HepG2 (cell line): Measurements from ENCODE around the gene FNDC7. TPM values are rescaled to one million over a fixed set of nuclear protein-coding genes. Genes with fewer than 3 reads are reported as not detected.

Experiments used
- ELF3 ChIP-seq: IDR thresholded peaks from 2 replicates; pipeline ENCODE4 v1.6.1; 2016; ENCODE audit warnings: missing genetic modification reagents, missing compliant biosample characterization
- ESRRA ChIP-seq: sonication (generic); formaldehyde crosslinking; IDR thresholded peaks from 2 replicates; pipeline ENCODE4 v1.5.1; 2020; ENCODE audit warnings: mild to moderate bottlenecking, low read depth, missing genetic modification reagents
- FOSL1 ChIP-seq: sonication (generic); formaldehyde crosslinking; IDR thresholded peaks from 2 replicates; pipeline ENCODE4 v1.9.0; 2021; ENCODE audit warnings: missing genetic modification reagents, borderline replicate concordance
- GZF1 ChIP-seq: sonication (generic); formaldehyde crosslinking; IDR thresholded peaks from 2 replicates; pipeline ENCODE4 v1.5.1; 2020; ENCODE audit warnings: mild to moderate bottlenecking, missing genetic modification reagents
- HDAC6 ChIP-seq: fragments of 200-600 bp; sonication (generic); IDR thresholded peaks from 2 replicates; pipeline ENCODE4 v1.7.0; 2017; ENCODE audit warnings: mild to moderate bottlenecking, antibody characterized with exemption, low read length, low read depth
- HOXA7 ChIP-seq: sonication (generic); formaldehyde crosslinking; IDR thresholded peaks from 2 replicates; pipeline ENCODE4 v1.8.1; 2022; ENCODE audit warnings: mild to moderate bottlenecking, missing genetic modification reagents, moderate library complexity
- ISX ChIP-seq: sonication (generic); formaldehyde crosslinking; conservative IDR thresholded peaks from 2 replicates; pipeline ENCODE4 v1.5.0; 2020; ENCODE audit warnings: missing genetic modification reagents
- JUND ChIP-seq: sonication (generic); formaldehyde crosslinking; IDR thresholded peaks from 2 replicates; pipeline ENCODE4 v1.8.0; 2022; ENCODE audit warnings: mild to moderate bottlenecking, missing genetic modification reagents
- KMT2B ChIP-seq: IDR thresholded peaks from 2 replicates; pipeline ENCODE4 v1.6.1; 2016; ENCODE audit warnings: missing genetic modification reagents, missing compliant biosample characterization
- MYC ChIP-seq: sonication (generic); formaldehyde crosslinking; IDR thresholded peaks from 2 replicates; pipeline ENCODE4 v1.9.0; 2021; ENCODE audit warnings: missing genetic modification reagents, borderline replicate concordance
- POGZ ChIP-seq: sonication (generic); formaldehyde crosslinking; IDR thresholded peaks from 2 replicates; pipeline ENCODE4 v1.4.0; 2020; ENCODE audit warnings: mild to moderate bottlenecking, missing genetic modification reagents
- SMC3 ChIP-seq: IDR thresholded peaks from 2 replicates; pipeline ENCODE4 v1.6.1; 2011; ENCODE audit warnings: low read length, improper control_type of control experiment
- ZBTB21 ChIP-seq: sonication (generic); formaldehyde crosslinking; IDR thresholded peaks from 2 replicates; pipeline ENCODE4 v1.4.0; 2020; ENCODE audit warnings: missing genetic modification reagents
- ZNF121 ChIP-seq: sonication (generic); formaldehyde crosslinking; IDR thresholded peaks from 2 replicates; pipeline ENCODE4 v1.5.0; 2020; ENCODE audit warnings: mild to moderate bottlenecking, missing genetic modification reagents
- ZNF160 ChIP-seq: sonication (generic); formaldehyde crosslinking; IDR thresholded peaks from 2 replicates; pipeline ENCODE4 v1.8.0; 2022; ENCODE audit warnings: mild to moderate bottlenecking, inconsistent platforms, missing genetic modification reagents
- ZNF234 ChIP-seq: sonication (generic); formaldehyde crosslinking; conservative IDR thresholded peaks from 2 replicates; pipeline ENCODE4 v1.5.1; 2020; ENCODE audit warnings: mild to moderate bottlenecking, missing genetic modification reagents
- ZNF496 ChIP-seq: sonication (generic); formaldehyde crosslinking; IDR thresholded peaks from 2 replicates; pipeline ENCODE4 v1.8.1; 2023; ENCODE audit warnings: mild to moderate bottlenecking, moderate library complexity, missing genetic modification reagents; ENCODE audit not compliant: insufficient replicate concordance
- ZNF547 ChIP-seq: sonication (generic); formaldehyde crosslinking; IDR thresholded peaks from 2 replicates; pipeline ENCODE4 v1.5.1; 2020; ENCODE audit warnings: mild to moderate bottlenecking, missing genetic modification reagents
- ZNF562 ChIP-seq: sonication (generic); formaldehyde crosslinking; IDR thresholded peaks from 2 replicates; pipeline ENCODE4 v1.8.0; 2022; ENCODE audit warnings: missing genetic modification reagents, borderline replicate concordance
- ZNF605 ChIP-seq: sonication (generic); formaldehyde crosslinking; IDR thresholded peaks from 2 replicates; pipeline ENCODE4 v1.8.0; 2022; ENCODE audit warnings: mild to moderate bottlenecking, missing genetic modification reagents
- ZNF615 ChIP-seq: sonication (generic); formaldehyde crosslinking; IDR thresholded peaks from 2 replicates; pipeline ENCODE4 v1.5.0; 2020; ENCODE audit warnings: mild to moderate bottlenecking, missing genetic modification reagents, borderline replicate concordance
- ZNF7 ChIP-seq: IDR thresholded peaks from 2 replicates; pipeline ENCODE4 v1.6.1; 2016; ENCODE audit warnings: missing biosample characterization, missing genetic modification reagents
- ZNF773 ChIP-seq: sonication (generic); formaldehyde crosslinking; IDR thresholded peaks from 2 replicates; pipeline ENCODE4 v1.4.0; 2020; ENCODE audit warnings: missing genetic modification reagents, borderline replicate concordance
- ZNF792 ChIP-seq: IDR thresholded peaks from 2 replicates; pipeline ENCODE4 v1.6.1; 2016
- polyA plus RNA-seq, 8 experiments: library from polyadenylated mRNA; depleted of rRNA in 3 of 8; stranded (reverse) in 7 of 8; unstranded in 1 of 8; fragments of >200 nt; fragmentation: Illumina TruSeq in 4 of 8; extraction: Trizol in 4 of 8; gene quantifications; 2 replicates each; pipeline versions ENCODE4 v1.2.1 to v1.2.3, GENCODE V29; 2011 to 2016; ENCODE audit warnings: low read depth in 4 of 8, missing spikeins in 1 of 8, mixed read lengths in 1 of 8; ENCODE audit not compliant: insufficient read depth in 1 of 8
- total RNA-seq, 5 experiments: library from RNA; depleted of rRNA; stranded (reverse); fragments of >200 nt; fragmentation: Illumina TruSeq; extraction: Trizol; gene quantifications; 2 replicates each; pipeline ENCODE4 v1.2.3, GENCODE V29; 2016; ENCODE audit warnings: low read depth in 1 of 5
- TF ChIP-seq, protein P1 (sequence below): sonication (generic); formaldehyde crosslinking; IDR thresholded peaks from 2 replicates; pipeline ENCODE4 v1.4.0; 2020; ENCODE audit warnings: mild to moderate bottlenecking, missing genetic modification reagents
- TF ChIP-seq, protein P2 (sequence below): sonication (generic); formaldehyde crosslinking; IDR thresholded peaks from 2 replicates; pipeline ENCODE4 v1.8.0; 2022; ENCODE audit warnings: mild to moderate bottlenecking, missing genetic modification reagents; ENCODE audit not compliant: insufficient replicate concordance
- TF ChIP-seq, protein P3 (sequence below): sonication (generic); formaldehyde crosslinking; IDR thresholded peaks from 2 replicates; pipeline ENCODE4 v1.5.1; 2020; ENCODE audit warnings: mild to moderate bottlenecking, missing genetic modification reagents, moderate library complexity
- TF ChIP-seq, protein P4 (sequence below): sonication (generic); formaldehyde crosslinking; IDR thresholded peaks from 2 replicates; pipeline ENCODE4 v1.4.0; 2020; ENCODE audit warnings: missing genetic modification reagents, borderline replicate concordance

Gene FNDC7
- total and polyA plus RNA-seq, 2 of the 13 experiments (the other 11 are each of a cell fraction or from before 2014, with no cell fraction given): 0.03 TPM; not detected in 1

DNA sequence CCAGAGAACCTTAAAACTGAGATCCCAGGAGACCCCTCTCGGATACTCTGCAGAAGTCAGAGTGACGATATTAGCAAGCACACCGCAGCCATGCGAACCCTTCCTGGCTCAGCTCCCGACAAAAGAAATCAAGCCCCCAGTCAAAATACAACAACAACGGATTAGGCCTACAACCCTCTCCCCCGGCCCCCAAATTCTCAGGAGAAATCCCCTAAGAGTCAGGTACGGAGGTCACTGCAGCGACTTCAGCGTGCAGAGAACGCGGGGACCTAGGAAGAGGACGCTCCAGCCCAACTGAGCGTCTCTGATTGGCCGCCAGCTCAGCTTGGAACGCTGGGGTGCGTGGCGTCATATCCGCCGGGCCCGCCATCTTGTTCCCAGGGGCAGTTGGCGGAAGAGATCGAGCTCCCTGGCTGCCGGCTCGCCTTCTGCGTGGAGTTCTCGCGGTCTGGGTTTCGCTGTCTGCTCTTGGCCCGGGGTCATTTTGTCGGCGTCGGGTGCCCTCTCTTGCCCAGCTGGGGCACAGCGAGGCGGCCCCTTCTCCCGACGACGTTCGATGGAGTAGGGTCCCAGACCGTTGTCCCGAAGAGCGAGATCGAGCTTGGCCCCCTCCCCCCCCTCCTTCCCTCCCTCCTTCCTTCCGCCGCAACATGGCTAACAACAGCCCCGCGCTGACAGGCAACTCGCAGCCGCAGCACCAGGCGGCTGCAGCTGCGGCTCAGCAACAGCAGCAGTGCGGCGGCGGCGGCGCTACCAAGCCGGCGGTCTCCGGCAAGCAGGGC lies 20.6 kb upstream of the FNDC7 start, which contains the start of gene PRPF38B (continued):
- TF ChIP-seq GZF1 (CRISPR knock-in tag): no peak
- TF ChIP-seq ELF3 (CRISPR knock-in tag): peak; percentile 65
- TF ChIP-seq POGZ (CRISPR knock-in tag): peak; percentile 100
- TF ChIP-seq ZBTB21 (CRISPR knock-in tag): no peak; the same call in 1 of the 2 replicates
- TF ChIP-seq KMT2B: peak; percentile 90
- TF ChIP-seq JUND (CRISPR knock-in tag): no peak
- TF ChIP-seq MYC: peak; percentile 82
- 0 out of 2 replicates have a peak, but pooled peaks have one; percentile 85 for TF ChIP-seq ZNF234 (CRISPR knock-in tag)
- TF ChIP-seq ZNF121: no peak
- no peak for TF ChIP-seq HDAC6
- 0 out of 2 replicates have a peak, but pooled peaks have one; percentile 9 for TF ChIP-seq HOXA7 (CRISPR knock-in tag)
- TF ChIP-seq ZNF562 (CRISPR knock-in tag): no peak
- no peak for TF ChIP-seq ZNF496 (CRISPR knock-in tag)
- TF ChIP-seq ZNF615 (CRISPR knock-in tag): peak; percentile 25; the same call in 1 of the 2 replicates
- TF ChIP-seq, protein P1, sequence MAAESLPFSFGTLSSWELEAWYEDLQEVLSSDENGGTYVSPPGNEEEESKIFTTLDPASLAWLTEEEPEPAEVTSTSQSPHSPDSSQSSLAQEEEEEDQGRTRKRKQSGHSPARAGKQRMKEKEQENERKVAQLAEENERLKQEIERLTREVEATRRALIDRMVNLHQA (CRISPR knock-in tag): no peak
- peak; percentile 90 for TF ChIP-seq ZNF605 (CRISPR knock-in tag)
- no peak; the same call in 1 of the 2 replicates for TF ChIP-seq ZNF547 (CRISPR knock-in tag)
- peak; percentile 32; the same call in 1 of the 2 replicates for TF ChIP-seq ZNF160
- no peak for TF ChIP-seq SMC3
- TF ChIP-seq, protein P2, sequence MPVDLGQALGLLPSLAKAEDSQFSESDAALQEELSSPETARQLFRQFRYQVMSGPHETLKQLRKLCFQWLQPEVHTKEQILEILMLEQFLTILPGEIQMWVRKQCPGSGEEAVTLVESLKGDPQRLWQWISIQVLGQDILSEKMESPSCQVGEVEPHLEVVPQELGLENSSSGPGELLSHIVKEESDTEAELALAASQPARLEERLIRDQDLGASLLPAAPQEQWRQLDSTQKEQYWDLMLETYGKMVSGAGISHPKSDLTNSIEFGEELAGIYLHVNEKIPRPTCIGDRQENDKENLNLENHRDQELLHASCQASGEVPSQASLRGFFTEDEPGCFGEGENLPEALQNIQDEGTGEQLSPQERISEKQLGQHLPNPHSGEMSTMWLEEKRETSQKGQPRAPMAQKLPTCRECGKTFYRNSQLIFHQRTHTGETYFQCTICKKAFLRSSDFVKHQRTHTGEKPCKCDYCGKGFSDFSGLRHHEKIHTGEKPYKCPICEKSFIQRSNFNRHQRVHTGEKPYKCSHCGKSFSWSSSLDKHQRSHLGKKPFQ (CRISPR knock-in tag): peak; percentile 26
- peak; percentile 67; the same call in 1 of the 2 replicates for TF ChIP-seq ESRRA (CRISPR knock-in tag)
- TF ChIP-seq ISX (CRISPR knock-in tag): 0 out of 2 replicates have a peak, but pooled peaks have one; percentile 38
- TF ChIP-seq ZNF7 (CRISPR knock-in tag): no peak
- TF ChIP-seq ZNF773 (CRISPR knock-in tag): no peak
- TF ChIP-seq FOSL1 (CRISPR knock-in tag): no peak
- TF ChIP-seq, protein P3, sequence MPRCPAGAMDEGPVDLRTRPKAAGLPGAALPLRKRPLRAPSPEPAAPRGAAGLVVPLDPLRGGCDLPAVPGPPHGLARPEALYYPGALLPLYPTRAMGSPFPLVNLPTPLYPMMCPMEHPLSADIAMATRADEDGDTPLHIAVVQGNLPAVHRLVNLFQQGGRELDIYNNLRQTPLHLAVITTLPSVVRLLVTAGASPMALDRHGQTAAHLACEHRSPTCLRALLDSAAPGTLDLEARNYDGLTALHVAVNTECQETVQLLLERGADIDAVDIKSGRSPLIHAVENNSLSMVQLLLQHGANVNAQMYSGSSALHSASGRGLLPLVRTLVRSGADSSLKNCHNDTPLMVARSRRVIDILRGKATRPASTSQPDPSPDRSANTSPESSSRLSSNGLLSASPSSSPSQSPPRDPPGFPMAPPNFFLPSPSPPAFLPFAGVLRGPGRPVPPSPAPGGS: no peak
- TF ChIP-seq ZNF792 (CRISPR knock-in tag): peak; percentile 81
- TF ChIP-seq, protein P4, sequence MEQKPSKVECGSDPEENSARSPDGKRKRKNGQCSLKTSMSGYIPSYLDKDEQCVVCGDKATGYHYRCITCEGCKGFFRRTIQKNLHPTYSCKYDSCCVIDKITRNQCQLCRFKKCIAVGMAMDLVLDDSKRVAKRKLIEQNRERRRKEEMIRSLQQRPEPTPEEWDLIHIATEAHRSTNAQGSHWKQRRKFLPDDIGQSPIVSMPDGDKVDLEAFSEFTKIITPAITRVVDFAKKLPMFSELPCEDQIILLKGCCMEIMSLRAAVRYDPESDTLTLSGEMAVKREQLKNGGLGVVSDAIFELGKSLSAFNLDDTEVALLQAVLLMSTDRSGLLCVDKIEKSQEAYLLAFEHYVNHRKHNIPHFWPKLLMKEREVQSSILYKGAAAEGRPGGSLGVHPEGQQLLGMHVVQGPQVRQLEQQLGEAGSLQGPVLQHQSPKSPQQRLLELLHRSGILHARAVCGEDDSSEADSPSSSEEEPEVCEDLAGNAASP (CRISPR knock-in tag): no peak
